Measurements from ENCODE around the gene PRUNE2.
"Not testable (repeated sequence)": the region's sequence is repeated elsewhere in the genome, so short reads cannot be mapped to it uniquely, and the experiment has no call there.

The PRUNE2 gene

GRCh38 chr9:76697554-76697953 lies 208.4 kb downstream of the PRUNE2 start:
- DNase-seq (ENCODE audit: low read depth in 2 of 2) = no peak

- no peak for DNase-seq (ENCODE audit: low read depth in 2 of 2)
Observed at GRCh38 chr9:76697081-76697480, 208.8 kb downstream of the PRUNE2 start.

- no peak for DNase-seq (ENCODE audit: low read depth in 2 of 2)
Observed at GRCh38 chr9:76693912-76694311, 212.0 kb downstream of the PRUNE2 start.

GRCh38 chr9:76692458-76693129 lies 213.3 kb downstream of the PRUNE2 start:
- no peak for DNase-seq (ENCODE audit: low read depth in 2 of 2)

GRCh38 chr9:76691517-76692313 lies 214.2 kb downstream of the PRUNE2 start:
- no peak for DNase-seq (ENCODE audit: low read depth in 2 of 2)

GRCh38 chr9:76690973-76691370 lies 214.9 kb downstream of the PRUNE2 start:
- no peak for DNase-seq (ENCODE audit: low read depth in 2 of 2)

GRCh38 chr9:76690246-76690972 lies 215.5 kb downstream of the PRUNE2 start:
- DNase-seq (ENCODE audit: low read depth in 2 of 2) = no peak

GRCh38 chr9:76688471-76689238 lies 217.3 kb downstream of the PRUNE2 start:
- no peak for DNase-seq (ENCODE audit: low read depth in 2 of 2)

GRCh38 chr9:76687861-76688391 lies 218.0 kb downstream of the PRUNE2 start:
- no peak for DNase-seq (ENCODE audit: low read depth in 2 of 2)

GRCh38 chr9:76686756-76687155 lies 219.2 kb downstream of the PRUNE2 start:
- no peak for DNase-seq (ENCODE audit: low read depth in 2 of 2)

GRCh38 chr9:76684213-76684612 lies 221.7 kb downstream of the PRUNE2 start:
- no peak for DNase-seq (ENCODE audit: low read depth in 2 of 2)

GRCh38 chr9:76681556-76681955 lies 224.4 kb downstream of the PRUNE2 start:
- no peak for DNase-seq (ENCODE audit: low read depth in 2 of 2)

- no peak for DNase-seq (ENCODE audit: low read depth in 2 of 2)
Observed at GRCh38 chr9:76680716-76681425, 225.0 kb downstream of the PRUNE2 start.

GRCh38 chr9:76677481-76678055 lies 228.3 kb downstream of the PRUNE2 start:
- DNase-seq (ENCODE audit: low read depth in 2 of 2) = no peak

GRCh38 chr9:76676857-76677256 lies 229.1 kb downstream of the PRUNE2 start:
- DNase-seq (ENCODE audit: low read depth in 2 of 2) = no peak

GRCh38 chr9:76667521-76667957 lies 238.4 kb downstream of the PRUNE2 start:
- no peak for DNase-seq (ENCODE audit: low read depth in 2 of 2)

GRCh38 chr9:76665966-76666365 lies 239.9 kb downstream of the PRUNE2 start:
- not testable (repeated sequence) for DNase-seq (ENCODE audit: low read depth in 2 of 2)

- no peak for DNase-seq (ENCODE audit: low read depth in 2 of 2)
Observed at GRCh38 chr9:76665458-76665857, 240.5 kb downstream of the PRUNE2 start.

GRCh38 chr9:76664120-76664519 lies 241.8 kb downstream of the PRUNE2 start:
- no peak for DNase-seq (ENCODE audit: low read depth in 2 of 2)

GRCh38 chr9:76662476-76663281 lies 243.2 kb downstream of the PRUNE2 start:
- DNase-seq (ENCODE audit: low read depth in 2 of 2) = no peak
